T-helper 17 cell (primary cell): ENCODE results near the gene ELL2. TPM values are rescaled to one million over a fixed set of nuclear protein-coding genes. Genes with fewer than 3 reads are reported as not detected.
"Not testable (repeated sequence)": the region's sequence is repeated elsewhere in the genome, so short reads cannot be mapped to it uniquely, and the experiment has no call there.

Source experiments
- ATAC-seq: fragments of 150-1000 bp; cut with Tn5 transposase; 2 replicates; pipeline ENCODE4 v1.10.0; 2021; ENCODE audit warnings: mild to moderate bottlenecking, moderate library complexity
- DNase-seq, 3 donors: peaks; one replicate each; pipeline versions ENCODE4 v3.0.0 to v3.0.0-alpha.2; 2020 to 2021
- H3K9me3 ChIP-seq: one replicate; pipeline ENCODE4 v1.7.0; 2013; ENCODE audit warnings: low read length, mild to moderate bottlenecking; ENCODE audit not compliant: control insufficient read depth, poor library complexity, severe bottlenecking
- H3K27ac Mint-ChIP-seq: one replicate; pipeline ENCODE4 v1.8.0; 2022; ENCODE audit warnings: mild to moderate bottlenecking, moderate library complexity, mixed read lengths
- H3K27me3 Mint-ChIP-seq: one replicate; pipeline ENCODE4 v1.8.0; 2022; ENCODE audit warnings: mixed read lengths
- H3K36me3 Mint-ChIP-seq: one replicate; pipeline ENCODE4 v1.8.0; 2022; ENCODE audit warnings: low read depth, mixed read lengths
- H3K4me1 Mint-ChIP-seq: one replicate; pipeline ENCODE4 v1.8.0; 2022; ENCODE audit warnings: mild to moderate bottlenecking, mixed read lengths
- H3K4me3 Mint-ChIP-seq: one replicate; pipeline ENCODE4 v1.8.0; 2022; ENCODE audit warnings: mild to moderate bottlenecking, moderate library complexity, mixed read lengths
- total RNA-seq, 4 donors: library from RNA in 2 of 4; stranded (reverse) in 2 of 4; gene quantifications; one replicate each; pipeline ENCODE4 v1.2.3 and lab custom pipeline; 2022 to 2026

The ELL2 gene
- total RNA-seq, 2 donors from 2014 or later: 59.8 to 80.7 TPM

GRCh38 chr5:95856501-95856981, 105.1 kb downstream of the ELL2 start:
- Mint-ChIP-seq H3K4me3 (no peak overlapping the region), H3K4me1 (peaks cover 2% of the 10 kb centered on the region), H3K27ac (no peak overlapping the region), H3K36me3 (peaks cover 2% of the 10 kb centered on the region), H3K27me3 (peaks cover 18% of the 10 kb centered on the region)
- no peak for DNase-seq
- ATAC-seq: no peak
- no peaks in the 10 kb centered on the region for H3K9me3 ChIP-seq

GRCh38 chr5:95853490-95853889, 108.2 kb downstream of the ELL2 start:
- Mint-ChIP-seq H3K36me3 (peaks cover 2% of the 10 kb centered on the region), H3K4me1 (no peaks in the 10 kb centered on the region), H3K27ac (no peak overlapping the region), H3K4me3 (no peak overlapping the region), H3K27me3 (peaks cover 11% of the 10 kb centered on the region)
- ATAC-seq (no peak), DNase-seq (no peak)
- no peaks in the 10 kb centered on the region for H3K9me3 ChIP-seq

- Mint-ChIP-seq H3K4me1 (no peaks in the 10 kb centered on the region), H3K36me3 (peaks cover 2% of the 10 kb centered on the region), H3K27me3 (peaks cover 11% of the 10 kb centered on the region), H3K27ac (no peak overlapping the region), H3K4me3 (no peak overlapping the region)
- ATAC-seq: no peak
- H3K9me3 ChIP-seq: no peaks in the 10 kb centered on the region
- DNase-seq: no peak
Observed at GRCh38 chr5:95852567-95852966, 109.1 kb downstream of the ELL2 start.

GRCh38 chr5:95851141-95851540, 110.5 kb downstream of the ELL2 start:
- H3K36me3 Mint-ChIP-seq, H3K27ac Mint-ChIP-seq, H3K4me1 Mint-ChIP-seq, H3K9me3 ChIP-seq, H3K4me3 Mint-ChIP-seq, H3K27me3 Mint-ChIP-seq, DNase-seq, ATAC-seq: not testable (repeated sequence)

- H3K4me1 Mint-ChIP-seq: peaks cover 2% of the 10 kb centered on the region
- H3K27me3 Mint-ChIP-seq: peaks cover 6% of the 10 kb centered on the region
- peaks cover 2% of the 10 kb centered on the region for H3K36me3 Mint-ChIP-seq
- H3K4me3 Mint-ChIP-seq: no peak overlapping the region
- ATAC-seq (no peak), DNase-seq (no peak)
- no peak overlapping the region for H3K27ac Mint-ChIP-seq
- no peaks in the 10 kb centered on the region for H3K9me3 ChIP-seq
Observed at GRCh38 chr5:95850391-95850894, 111.2 kb downstream of the ELL2 start.

- peaks cover 2% of the 10 kb centered on the region for H3K36me3 Mint-ChIP-seq
- H3K9me3 ChIP-seq: no peaks in the 10 kb centered on the region
- H3K27me3 Mint-ChIP-seq: peaks cover 6% of the 10 kb centered on the region
- H3K27ac Mint-ChIP-seq: no peak overlapping the region
- H3K4me1 Mint-ChIP-seq: peaks cover 2% of the 10 kb centered on the region
- no peak for DNase-seq
- no peak overlapping the region for H3K4me3 Mint-ChIP-seq
- ATAC-seq: no peak
Observed at GRCh38 chr5:95848701-95849100, 113.0 kb downstream of the ELL2 start.

GRCh38 chr5:95847261-95847592, 114.4 kb downstream of the ELL2 start:
- DNase-seq (no peak), ATAC-seq (no peak)
- H3K27ac Mint-ChIP-seq: no peak overlapping the region
- H3K9me3 ChIP-seq: no peaks in the 10 kb centered on the region
- H3K36me3 Mint-ChIP-seq: no peaks in the 10 kb centered on the region
- H3K27me3 Mint-ChIP-seq: no peaks in the 10 kb centered on the region
- H3K4me3 Mint-ChIP-seq: no peak overlapping the region
- peaks cover 12% of the 10 kb centered on the region for H3K4me1 Mint-ChIP-seq

GRCh38 chr5:95846554-95847260, 114.9 kb downstream of the ELL2 start:
- ATAC-seq: peak; percentile 81
- peaks cover 12% of the 10 kb centered on the region for H3K4me1 Mint-ChIP-seq
- H3K27ac Mint-ChIP-seq: no peak overlapping the region
- DNase-seq: peak; percentile 39 to 60 (median 49)
- H3K36me3 Mint-ChIP-seq: no peaks in the 10 kb centered on the region
- no peaks in the 10 kb centered on the region for H3K27me3 Mint-ChIP-seq
- H3K4me3 Mint-ChIP-seq: no peak overlapping the region
- H3K9me3 ChIP-seq: no peaks in the 10 kb centered on the region

GRCh38 chr5:95845391-95845790, 116.3 kb downstream of the ELL2 start:
- no peaks in the 10 kb centered on the region for H3K27me3 Mint-ChIP-seq
- no peaks in the 10 kb centered on the region for H3K9me3 ChIP-seq
- H3K4me1 Mint-ChIP-seq: peaks cover 20% of the 10 kb centered on the region
- no peak for DNase-seq
- no peak overlapping the region for H3K4me3 Mint-ChIP-seq
- H3K27ac Mint-ChIP-seq: no peak overlapping the region
- no peaks in the 10 kb centered on the region for H3K36me3 Mint-ChIP-seq
- no peak for ATAC-seq

GRCh38 chr5:95843733-95844223, 117.9 kb downstream of the ELL2 start:
- peaks cover 20% of the 10 kb centered on the region for H3K4me1 Mint-ChIP-seq
- no peaks in the 10 kb centered on the region for H3K36me3 Mint-ChIP-seq
- H3K9me3 ChIP-seq: no peaks in the 10 kb centered on the region
- H3K27ac Mint-ChIP-seq: peak overlapping the region; percentile 97
- ATAC-seq (no peak), DNase-seq (no peak)
- no peaks in the 10 kb centered on the region for H3K27me3 Mint-ChIP-seq
- H3K4me3 Mint-ChIP-seq: peak overlapping the region; percentile 74

GRCh38 chr5:95842854-95843544, 118.7 kb downstream of the ELL2 start:
- H3K4me1 Mint-ChIP-seq: peaks cover 20% of the 10 kb centered on the region
- H3K4me3 Mint-ChIP-seq: peak overlapping the region; percentile 74
- ATAC-seq (peak; percentile 82), DNase-seq (peak in 2 of 3 donors; percentile 20 to 40)
- H3K27me3 Mint-ChIP-seq: no peaks in the 10 kb centered on the region
- H3K27ac Mint-ChIP-seq: peak overlapping the region; percentile 97
- no peaks in the 10 kb centered on the region for H3K9me3 ChIP-seq
- no peaks in the 10 kb centered on the region for H3K36me3 Mint-ChIP-seq

GRCh38 chr5:95841914-95842812, 119.5 kb downstream of the ELL2 start:
- ATAC-seq (no peak), DNase-seq (no peak)
- Mint-ChIP-seq H3K27ac (peak overlapping the region; percentile 97), H3K27me3 (no peaks in the 10 kb centered on the region), H3K4me3 (no peak overlapping the region), H3K4me1 (peaks cover 23% of the 10 kb centered on the region), H3K36me3 (no peaks in the 10 kb centered on the region)
- H3K9me3 ChIP-seq: no peaks in the 10 kb centered on the region
